Fibroblast of the conjunctiva (primary cell): ENCODE measurements around the gene KLHDC7A.

Experiments used
- DNase-seq: peaks from one replicate; pipeline ENCODE4 v3.0.0-alpha.2; 2010; ENCODE audit warnings: low read depth

Gene KLHDC7A

DNA sequence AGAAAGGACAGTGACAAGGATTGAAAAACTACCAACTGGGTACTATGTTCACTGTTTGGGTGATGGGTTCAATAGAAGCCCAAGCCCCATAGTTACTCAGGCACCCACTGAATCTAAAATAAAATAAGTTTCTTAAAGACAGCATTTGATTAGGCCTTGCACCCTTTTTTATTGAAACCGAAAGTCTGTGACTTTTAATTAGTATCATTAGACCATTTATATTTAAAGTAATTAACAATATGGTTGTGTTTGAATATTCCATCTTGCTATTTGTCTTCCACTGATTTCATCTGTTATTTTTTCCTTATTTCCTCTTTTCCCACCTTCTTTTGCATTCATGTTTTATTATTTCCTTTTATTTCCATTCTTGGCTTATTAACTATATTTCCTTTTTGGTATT, 27.4 kb downstream of the KLHDC7A start:
- no peak for DNase-seq

DNA sequence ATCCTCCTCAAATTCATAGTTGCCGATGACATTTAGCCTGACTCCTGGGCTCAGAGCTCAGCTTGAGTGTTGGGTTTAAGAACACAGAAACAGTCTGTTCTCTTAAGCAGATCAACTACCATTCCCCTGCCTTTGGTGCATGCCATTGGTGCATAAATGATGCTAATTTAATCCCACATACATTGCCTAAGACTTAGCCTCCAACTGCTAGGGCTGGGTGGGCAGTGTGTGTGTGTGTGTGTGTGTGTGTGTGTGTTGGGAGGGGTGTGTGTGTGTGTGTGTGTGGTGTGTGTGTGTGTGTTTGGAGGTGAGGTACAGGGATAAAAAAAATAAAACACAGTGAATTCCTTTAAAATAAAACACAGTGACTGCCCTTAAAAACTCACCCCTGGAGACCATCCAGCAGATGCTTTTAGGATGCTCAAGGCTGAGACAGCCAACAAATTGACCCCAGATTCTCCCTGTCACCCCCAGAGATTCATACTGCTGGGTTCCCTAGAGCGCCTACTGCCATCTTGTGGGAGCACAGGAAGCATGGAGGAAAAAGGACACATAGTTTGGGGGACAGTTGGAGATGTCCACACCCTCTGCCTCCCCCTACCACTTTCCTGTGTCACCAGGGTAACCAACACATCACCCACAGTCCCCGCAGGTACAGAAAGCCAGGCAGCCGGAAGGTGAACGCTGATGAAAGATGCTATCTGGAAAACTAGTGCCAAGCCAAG, 30.6 kb downstream of the KLHDC7A start:
- DNase-seq: no peak

DNA sequence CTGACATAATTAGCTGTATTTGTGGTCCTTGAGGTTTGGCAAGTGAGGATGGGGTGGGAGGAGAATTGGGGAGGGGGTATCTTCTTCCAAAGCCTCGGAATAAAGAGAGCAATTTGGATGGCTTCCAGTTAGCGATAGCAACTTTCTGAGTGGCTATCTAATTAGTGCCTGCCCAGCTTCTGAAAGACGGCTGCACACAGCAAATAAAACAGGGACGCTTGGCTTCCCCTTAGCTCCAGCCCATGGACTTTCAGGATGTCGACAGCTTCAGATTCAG, 31.1 kb downstream of the KLHDC7A start:
- DNase-seq: no peak

DNA sequence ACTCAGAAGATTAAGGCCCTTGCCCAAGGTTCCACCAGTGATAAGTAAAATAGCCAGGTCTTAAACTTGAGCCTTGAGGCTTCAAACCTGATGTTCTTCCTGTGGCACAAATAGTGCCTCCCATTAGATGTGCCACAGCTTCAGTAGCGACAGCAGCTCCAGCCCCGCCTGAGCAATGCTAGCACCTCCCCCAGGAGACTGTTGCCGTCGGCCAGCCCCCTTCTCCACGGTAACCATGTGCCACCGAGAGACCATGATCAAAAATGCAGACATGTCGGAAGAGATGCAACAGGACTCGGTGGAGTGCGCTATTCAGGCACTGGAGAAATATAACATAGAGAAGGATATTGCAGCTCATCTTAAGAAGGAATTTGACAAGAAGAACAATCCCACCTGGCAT, 32.2 kb downstream of the KLHDC7A start:
- no peak for DNase-seq

DNA sequence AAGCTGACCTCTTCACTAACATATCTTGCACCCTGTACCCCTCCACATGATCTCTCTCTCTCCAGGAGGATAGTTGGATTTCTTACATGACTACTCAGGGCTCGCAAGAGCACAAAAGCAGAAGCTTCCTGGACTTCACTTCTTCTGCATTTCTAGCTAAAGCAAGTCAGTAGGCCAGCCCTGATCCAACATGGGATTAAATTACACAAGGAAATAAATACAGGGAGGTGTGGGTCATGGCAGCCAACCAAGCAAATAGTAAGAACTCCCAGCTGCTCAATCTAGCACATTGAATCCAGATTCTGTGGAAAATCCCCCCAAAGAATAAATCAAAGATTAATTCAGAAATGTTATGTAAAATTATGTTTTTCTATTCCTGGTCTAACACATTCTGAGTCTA, 33.3 kb downstream of the KLHDC7A start:
- no peak for DNase-seq

DNA sequence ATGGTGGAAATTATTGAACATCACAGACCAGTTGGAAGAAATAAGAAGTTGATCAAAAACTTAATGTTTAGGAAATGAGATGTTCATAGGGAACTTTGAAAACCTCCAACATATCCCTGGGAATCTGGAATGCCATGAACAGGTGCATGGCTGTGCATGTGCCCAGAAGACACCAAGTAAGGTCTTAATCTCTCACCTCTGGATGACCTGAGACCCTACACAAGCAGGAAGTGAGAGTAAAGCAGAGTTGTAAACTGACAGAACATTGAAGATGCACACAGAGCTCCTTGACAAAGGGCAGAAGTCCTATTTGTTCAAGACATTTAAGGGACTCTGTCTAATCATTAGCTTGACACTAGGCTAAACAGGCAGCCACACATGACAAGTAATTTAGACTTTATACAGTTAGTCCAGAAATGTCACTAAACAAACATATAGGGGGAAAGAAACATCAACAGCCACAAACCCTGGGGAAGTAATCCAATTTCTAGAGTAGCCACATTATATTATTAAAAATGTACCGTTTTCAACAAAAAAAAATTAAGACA, 34.5 kb downstream of the KLHDC7A start:
- no peak for DNase-seq

DNA sequence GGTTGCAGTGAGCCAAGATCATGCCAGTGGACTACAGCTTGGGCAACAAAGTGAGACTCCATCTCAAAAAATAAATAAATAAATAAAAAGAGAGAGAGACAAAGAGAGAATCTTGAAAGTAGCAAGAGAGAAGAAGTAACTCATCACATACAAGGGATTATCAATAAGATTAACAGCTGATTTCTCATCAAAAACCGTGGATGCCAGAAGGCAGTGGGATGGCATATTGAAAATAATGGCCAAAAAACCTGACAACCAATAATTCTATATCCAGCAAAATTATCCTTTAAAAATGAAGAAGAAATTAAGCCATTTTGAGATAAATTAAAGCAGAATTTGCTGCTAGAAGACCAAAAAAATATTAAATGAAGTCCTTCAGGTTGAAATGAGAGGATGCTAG, 35.7 kb downstream of the KLHDC7A start:
- no peak for DNase-seq

DNA sequence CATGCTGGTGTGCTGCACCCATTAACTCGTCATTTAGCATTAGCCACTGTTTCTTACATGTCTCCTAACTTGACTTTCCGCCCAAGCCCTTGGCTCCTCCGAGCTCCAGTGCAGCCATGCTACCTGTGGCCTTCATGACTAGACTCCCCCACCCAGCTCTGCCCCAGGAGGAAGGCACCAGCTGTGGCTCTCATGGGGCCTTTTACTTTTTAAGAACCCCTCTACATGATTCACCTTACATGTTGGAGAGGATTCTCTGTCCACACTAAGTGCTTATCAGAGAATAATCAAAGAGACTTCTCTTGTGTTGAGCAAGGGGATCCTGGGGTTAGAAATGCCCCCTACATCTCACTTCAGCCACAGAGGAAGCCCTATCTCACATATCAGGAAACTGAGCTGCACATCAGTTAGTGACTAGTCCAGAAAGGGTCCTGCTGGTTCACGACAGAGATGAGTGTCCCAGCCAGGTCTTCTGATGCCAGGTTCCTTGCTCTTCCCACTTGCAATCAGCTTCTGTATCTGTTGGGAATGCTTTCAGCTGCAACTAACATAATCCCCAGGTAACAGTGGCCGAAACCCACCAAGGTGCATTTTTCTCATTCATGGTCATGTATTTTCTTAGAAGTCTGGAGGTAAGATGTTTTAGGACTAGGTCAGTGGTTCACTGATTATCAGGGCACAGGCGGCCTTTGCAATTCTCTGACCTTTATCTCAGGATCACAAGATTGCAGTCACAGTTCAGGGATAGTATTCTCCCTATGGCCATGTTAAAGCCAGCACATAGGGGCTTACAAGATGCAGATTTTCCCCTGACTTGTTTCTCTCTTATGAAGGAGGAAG, 45.9 kb downstream of the KLHDC7A start:
- no peak for DNase-seq

DNA sequence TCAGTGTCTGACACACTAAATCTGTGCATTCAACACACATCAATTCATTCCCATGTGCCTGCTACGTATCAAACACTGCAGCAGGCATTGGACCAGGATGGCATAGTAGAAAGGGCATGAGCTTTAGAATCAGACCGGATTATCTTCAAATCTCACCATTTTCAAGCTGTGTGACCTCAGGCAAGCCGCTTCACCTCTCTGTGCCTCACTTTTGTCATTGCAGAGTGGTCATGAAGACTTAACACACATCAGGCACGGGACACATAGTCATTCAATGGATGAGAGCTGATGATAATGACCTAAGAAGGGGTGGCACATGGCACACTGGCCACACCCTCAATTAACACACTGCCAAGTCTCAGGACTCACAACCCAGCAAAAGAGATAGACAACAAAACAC, 46.8 kb downstream of the KLHDC7A start:
- no peak for DNase-seq

DNA sequence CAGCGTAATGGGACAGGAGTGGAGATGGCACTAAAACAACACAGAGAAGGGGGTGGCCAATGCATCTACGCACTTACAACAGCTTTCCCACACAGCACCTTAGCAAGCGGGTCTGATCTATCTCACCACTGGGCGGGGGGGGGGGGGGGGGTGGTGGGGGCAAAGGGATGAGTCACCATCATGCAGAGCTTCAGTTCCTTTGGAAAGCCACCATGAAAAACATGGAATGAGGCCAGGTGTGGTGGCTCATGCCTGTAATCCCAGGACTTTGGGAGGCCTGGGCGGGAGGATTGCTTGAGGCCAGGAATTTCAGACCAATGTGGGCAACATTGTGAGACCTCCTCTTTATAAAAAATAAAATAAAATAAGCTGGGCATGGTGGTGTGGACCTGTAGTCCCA, 47.2 kb downstream of the KLHDC7A start:
- DNase-seq: no peak

DNA sequence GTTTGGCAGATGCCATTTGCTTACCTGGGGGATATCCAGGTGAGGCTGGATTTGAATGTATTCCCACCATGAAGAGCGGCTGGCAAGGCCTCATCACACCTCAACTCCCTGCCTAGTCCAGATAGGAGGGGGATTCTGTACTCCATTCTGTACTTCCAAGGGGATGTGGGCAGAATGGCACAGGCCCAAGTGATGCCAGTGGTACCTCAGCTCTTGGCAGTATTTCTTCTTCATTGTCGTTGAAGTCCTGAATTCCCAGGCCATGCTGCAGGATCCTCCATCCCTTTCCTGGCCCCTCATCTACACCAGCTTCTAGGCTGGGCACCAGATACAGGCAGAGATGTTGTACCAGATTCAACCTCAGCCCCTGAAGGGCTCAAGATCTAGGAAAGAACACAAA, 47.9 kb downstream of the KLHDC7A start:
- no peak for DNase-seq

DNA sequence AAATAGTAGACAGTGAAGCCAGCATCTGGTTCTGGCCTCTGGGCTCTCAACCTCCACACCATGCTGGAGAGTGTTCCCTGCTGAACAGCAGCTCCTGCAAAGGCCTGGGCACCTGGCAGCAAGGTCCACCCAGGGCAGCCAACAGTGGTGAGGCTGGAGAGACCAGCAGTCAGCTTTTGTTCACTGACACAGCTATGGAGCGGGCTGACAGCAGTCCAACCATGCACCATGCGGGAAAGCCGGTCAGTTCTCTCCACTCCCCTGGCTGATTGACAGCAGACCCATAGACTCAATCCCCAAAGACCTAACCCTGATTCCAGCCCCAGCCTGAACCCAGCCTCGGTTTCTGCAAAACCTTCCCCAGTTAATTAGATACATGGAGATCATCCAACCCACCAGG, 49.0 kb downstream of the KLHDC7A start:
- DNase-seq: no peak

DNA sequence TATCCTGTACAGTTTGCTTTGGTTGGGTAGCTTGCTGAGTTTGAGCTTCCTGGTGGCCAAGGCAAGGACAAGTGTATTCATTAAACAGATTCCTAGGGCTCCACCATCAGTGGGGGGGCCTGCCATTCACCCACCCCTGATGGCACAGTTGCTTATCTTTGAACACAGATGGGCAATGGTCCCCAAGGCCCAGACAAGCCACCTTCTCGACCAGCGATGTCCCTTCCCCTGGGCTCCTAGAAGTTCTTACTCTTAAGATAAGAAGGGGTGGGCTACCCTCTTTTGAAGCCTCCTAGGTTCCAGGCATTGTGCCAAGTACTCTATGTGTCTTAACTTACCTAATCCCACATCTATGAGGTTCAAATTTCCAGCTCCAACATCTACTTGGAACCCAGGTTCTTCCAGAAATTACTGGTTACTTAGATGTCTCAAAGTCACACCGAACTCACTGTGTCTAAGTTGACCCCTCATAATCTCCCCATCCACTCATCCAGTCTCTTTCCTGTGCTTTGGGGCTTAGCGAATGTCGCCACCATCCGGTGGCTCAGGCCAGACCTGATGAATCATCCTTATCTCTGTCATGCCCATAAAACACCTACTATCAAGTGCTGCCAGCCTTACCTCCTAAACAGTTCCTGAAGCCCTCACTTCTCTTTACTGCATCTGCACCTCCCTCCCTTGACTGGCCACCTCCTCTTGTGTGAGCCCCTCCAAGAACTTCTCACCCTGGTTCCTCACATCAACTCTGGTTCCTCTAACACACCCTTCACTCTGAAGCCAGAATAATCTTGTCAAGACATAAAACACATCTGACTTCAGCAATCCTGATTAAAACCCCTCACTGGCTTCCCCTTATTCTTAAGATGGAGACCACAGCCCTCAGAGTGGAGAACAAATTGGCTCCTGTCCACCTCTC, 50.1 kb downstream of the KLHDC7A start:
- no peak for DNase-seq

DNA sequence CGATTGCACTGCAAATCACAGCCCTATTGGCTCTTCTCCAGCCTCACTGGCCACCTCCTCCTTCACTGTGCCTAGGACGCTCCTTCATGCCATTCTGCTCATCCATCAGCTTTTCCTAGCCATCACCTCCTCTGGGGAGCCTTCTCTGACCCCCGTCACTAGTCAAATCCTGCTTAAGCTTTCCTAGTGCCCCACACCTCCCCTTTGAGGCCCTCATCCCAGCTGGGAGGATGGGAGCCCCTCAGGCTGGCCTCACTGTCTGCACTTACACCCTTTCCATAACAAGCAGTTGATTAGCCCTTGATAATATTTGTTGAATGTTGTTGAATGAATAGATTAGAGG, 50.7 kb downstream of the KLHDC7A start:
- no peak for DNase-seq

DNA sequence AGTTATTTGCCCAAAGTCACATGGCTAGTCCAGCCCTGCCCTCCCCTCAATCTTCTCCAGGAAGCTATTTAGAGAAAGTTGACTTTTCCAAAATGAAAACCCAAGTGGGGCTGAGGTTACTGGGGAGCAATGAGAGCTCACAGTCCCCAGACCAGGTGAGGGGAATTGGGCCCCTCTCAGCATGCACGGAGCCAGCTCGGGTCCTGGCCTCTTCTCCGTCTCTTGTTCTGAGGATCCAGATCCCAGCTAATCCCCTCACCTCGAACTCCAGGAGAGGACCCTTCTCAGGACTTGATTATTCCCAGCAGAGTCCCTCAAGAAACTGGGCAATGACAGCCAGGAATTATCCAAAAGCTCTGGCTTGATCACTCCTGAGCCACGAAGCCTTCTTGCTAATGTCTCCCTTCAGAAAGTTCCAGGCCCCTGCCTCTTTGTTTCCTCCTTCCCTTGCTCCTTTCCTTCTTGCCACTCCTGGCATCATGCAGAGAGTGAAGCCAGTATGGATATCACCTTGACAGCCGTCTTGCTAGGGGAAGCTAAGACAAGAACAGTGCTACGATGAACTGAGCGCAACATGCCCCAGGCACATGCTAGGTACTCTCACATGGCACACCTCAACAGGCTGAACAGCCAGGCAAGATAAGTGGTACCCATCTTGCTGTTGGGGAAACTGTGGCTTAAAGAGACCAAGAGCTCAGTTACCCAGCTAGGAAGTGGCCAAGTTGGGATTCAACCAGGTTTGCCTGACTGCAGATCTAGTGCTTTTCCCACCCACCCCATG, 51.9 kb downstream of the KLHDC7A start:
- DNase-seq: no peak

DNA sequence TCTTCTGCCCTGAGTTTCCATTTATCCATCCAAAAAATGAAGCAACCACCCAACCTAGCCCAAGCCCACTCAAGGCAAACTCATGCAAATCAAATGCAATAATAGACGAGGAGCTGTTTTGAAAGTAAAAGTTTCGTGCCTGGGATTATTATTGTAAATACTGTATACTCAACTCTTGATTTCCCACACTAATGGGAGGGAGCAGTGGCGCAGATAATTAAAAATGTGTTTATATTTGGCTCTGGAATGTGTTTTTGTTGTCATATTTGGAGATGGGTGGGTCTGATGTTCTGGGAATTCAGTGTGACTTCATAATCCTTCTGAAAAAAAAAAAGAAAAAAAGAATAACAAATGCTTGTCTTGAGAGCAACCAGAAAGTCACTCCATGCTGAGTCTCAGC, 52.5 kb downstream of the KLHDC7A start:
- no peak for DNase-seq

DNA sequence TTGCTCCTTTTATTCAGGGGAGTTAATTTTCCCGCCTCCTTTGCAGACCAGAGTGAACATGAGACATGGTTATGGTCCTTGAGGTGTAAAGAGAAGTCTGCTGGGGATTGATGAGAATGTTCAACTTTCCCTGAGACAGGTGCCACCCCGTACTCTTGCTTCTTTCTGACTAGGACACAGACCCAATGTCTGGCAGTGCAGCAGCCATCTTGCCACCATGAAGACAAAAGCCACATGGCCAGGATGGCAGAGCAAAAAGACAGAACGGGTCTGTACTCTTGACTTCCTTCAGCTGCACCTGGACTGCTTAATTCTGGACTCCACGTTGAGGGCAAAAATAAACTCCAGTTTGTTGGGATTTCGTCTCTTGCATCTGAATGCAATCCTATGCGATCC, 54.1 kb downstream of the KLHDC7A start:
- no peak for DNase-seq
